A673 (cell line): ENCODE results near the gene MAML2. TPM values are rescaled to one million over a fixed set of nuclear protein-coding genes. Genes with fewer than 3 reads are reported as not detected.

ENCODE experiments used
- BruUV-seq: library from RNA; stranded (reverse); fragments of 400-500 nt; replicated peaks from 2 replicates; lab custom pipeline; 2021; lab: Mats Ljungman, UMichigan
- CTCF ChIA-PET: fragments of 300-600 bp; sonication (Branson Sonifier 250); formaldehyde crosslinking; loops from one replicate; lab custom pipeline; 2022; ENCODE audit warnings: antibody characterized with exemption; lab: Charles Lee
- POLR2A ChIA-PET: fragments of 300-600 bp; sonication (Branson Sonifier 250); formaldehyde crosslinking; loops from one replicate; lab custom pipeline; 2022; ENCODE audit warnings: antibody characterized with exemption; ENCODE audit not compliant: low non-redundant PET; lab: Charles Lee
- DNase-seq: peaks from one replicate; pipeline ENCODE4 v3.0.0-alpha.2; 2015; ENCODE audit warnings: low spot score
- H3K27ac ChIP-seq: fragments of 200-600 bp; sonication (generic); 2 replicates; pipeline ENCODE4 v1.5.1; 2016; ENCODE audit warnings: mixed run types, low read depth, mild to moderate bottlenecking, mixed read lengths, antibody characterized with exemption, low read length; ENCODE audit not compliant: poor library complexity, severe bottlenecking
- H3K27me3 ChIP-seq: fragments of 200-600 bp; sonication (generic); replicated peaks from 2 replicates; pipeline ENCODE4 v1.6.1; 2017; ENCODE audit warnings: mixed run types, low read depth, mild to moderate bottlenecking, mixed read lengths, antibody characterized with exemption, low read length; ENCODE audit not compliant: insufficient read depth, poor library complexity
- H3K36me3 ChIP-seq: fragments of 200-600 bp; sonication (generic); 2 replicates; pipeline ENCODE4 v1.6.1; 2016; ENCODE audit warnings: mixed run types, mild to moderate bottlenecking, mixed read lengths, antibody characterized with exemption, low read length; ENCODE audit not compliant: insufficient read depth, poor library complexity, severe bottlenecking
- H3K4me1 ChIP-seq: fragments of 200-600 bp; sonication (generic); 2 replicates; pipeline ENCODE4 v1.6.1; 2017; ENCODE audit warnings: mixed run types, mild to moderate bottlenecking, mixed read lengths, antibody characterized with exemption, low read length; ENCODE audit not compliant: insufficient read depth, poor library complexity, severe bottlenecking
- H3K4me3 ChIP-seq: fragments of 200-600 bp; sonication (generic); 2 replicates; pipeline ENCODE4 v1.5.1; 2016; ENCODE audit warnings: low read depth, mixed run types, mild to moderate bottlenecking, mixed read lengths, low read length; ENCODE audit not compliant: poor library complexity, severe bottlenecking
- H3K9me3 ChIP-seq: fragments of 200-600 bp; sonication (generic); 2 replicates; pipeline ENCODE4 v1.6.1; 2016; ENCODE audit warnings: mixed run types, low read depth, mild to moderate bottlenecking, mixed read lengths, antibody characterized with exemption, low read length; ENCODE audit not compliant: poor library complexity, severe bottlenecking
- EZH2 ChIP-seq: fragments of 200-600 bp; sonication (generic); IDR thresholded peaks from 2 replicates; pipeline ENCODE4 v1.6.1; 2017; ENCODE audit warnings: borderline replicate concordance, low read depth, mild to moderate bottlenecking, mixed read lengths, antibody characterized with exemption, low read length; ENCODE audit not compliant: poor library complexity, severe bottlenecking
- intact Hi-C: fragments of 100-400 bp; cut with micrococcal nuclease; formaldehyde crosslinking; loops from one replicate; pipeline ENCODE4 v1.10.0; 2022; ENCODE audit not compliant: unreplicated experiment
- total RNA-seq: library from RNA; stranded (reverse); gene quantifications from 2 replicates; pipeline ENCODE4 v1.2.3, GENCODE V29; 2021
- TF ChIP-seq, protein P1 (sequence below): fragments of 300-800, 200-600 bp; sonication (generic); conservative IDR thresholded peaks from 2 replicates; pipeline ENCODE4 v1.5.1; 2017; ENCODE audit warnings: low read depth, mild to moderate bottlenecking, antibody characterized with exemption, low read length, moderate library complexity, mixed read lengths

Gene MAML2
- total RNA-seq, 1 experiment from 2014 or later: 6.4 TPM

DNA sequence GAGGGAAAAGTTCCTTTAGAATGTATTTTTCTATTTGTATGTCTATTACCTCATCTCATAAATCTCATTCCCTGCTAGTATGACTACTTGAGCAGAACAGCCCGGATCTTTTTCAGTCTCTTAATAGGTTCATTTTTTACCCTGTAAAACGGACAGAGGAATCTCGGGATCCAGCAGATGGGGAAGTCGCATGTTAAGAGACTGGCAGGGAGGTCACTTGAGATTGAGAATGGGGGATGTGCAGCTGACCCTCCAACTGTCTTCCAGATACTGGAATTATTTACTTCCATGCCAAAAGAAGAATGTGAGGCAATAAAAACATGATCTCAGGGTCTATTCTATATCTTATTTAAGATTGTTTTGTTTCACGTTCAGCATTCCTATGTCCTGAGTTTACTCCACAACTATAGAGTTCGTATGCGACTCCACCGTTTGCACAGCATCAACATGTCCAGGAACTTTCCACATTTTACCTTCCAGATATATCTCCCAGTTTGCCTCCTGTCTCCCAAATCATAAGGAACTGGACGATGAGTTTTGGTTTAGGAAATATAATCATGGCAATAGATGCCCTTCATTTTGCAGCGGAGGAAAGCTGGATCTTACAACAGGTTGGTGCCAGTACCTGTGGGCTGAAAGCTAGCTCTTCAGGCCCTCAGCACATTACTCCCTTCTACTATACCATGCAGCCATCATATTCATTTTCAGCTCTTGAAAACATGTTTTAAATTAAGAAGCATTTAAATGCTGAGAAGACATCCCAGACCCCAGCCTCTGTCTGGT is 181.5 kb downstream of the MAML2 start:
- H3K9me3 ChIP-seq: no peaks in the 10 kb centered on the region
- TF ChIP-seq, protein P1, sequence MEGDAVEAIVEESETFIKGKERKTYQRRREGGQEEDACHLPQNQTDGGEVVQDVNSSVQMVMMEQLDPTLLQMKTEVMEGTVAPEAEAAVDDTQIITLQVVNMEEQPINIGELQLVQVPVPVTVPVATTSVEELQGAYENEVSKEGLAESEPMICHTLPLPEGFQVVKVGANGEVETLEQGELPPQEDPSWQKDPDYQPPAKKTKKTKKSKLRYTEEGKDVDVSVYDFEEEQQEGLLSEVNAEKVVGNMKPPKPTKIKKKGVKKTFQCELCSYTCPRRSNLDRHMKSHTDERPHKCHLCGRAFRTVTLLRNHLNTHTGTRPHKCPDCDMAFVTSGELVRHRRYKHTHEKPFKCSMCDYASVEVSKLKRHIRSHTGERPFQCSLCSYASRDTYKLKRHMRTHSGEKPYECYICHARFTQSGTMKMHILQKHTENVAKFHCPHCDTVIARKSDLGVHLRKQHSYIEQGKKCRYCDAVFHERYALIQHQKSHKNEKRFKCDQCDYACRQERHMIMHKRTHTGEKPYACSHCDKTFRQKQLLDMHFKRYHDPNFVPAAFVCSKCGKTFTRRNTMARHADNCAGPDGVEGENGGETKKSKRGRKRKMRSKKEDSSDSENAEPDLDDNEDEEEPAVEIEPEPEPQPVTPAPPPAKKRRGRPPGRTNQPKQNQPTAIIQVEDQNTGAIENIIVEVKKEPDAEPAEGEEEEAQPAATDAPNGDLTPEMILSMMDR: no peak
- no peak for TF ChIP-seq EZH2
- BruUV-seq: no TSS peak
- peak overlapping the region; percentile 21 for H3K27ac ChIP-seq
- no peaks in the 10 kb centered on the region for H3K36me3 ChIP-seq
- DNase-seq: peak; percentile 69
- peaks cover 91% of the 10 kb centered on the region for H3K4me1 ChIP-seq
- POLR2A ChIA-PET: no interaction called here
- CTCF ChIA-PET: no interaction called here
- H3K4me3 ChIP-seq: no peak overlapping the region
- no peaks in the 10 kb centered on the region for H3K27me3 ChIP-seq
- intact Hi-C loops: loop anchor here (5.0 to 10.0 kb wide), 3 partner anchors 81 to 367 kb away; partner anchors contain the start of genes CEP57 and JRKL

GRCh38 chr11:96160732-96161306 is 182.2 kb downstream of the MAML2 start:
- TF ChIP-seq EZH2: no peak
- TF ChIP-seq, protein P1: no peak
- Histone ChIP-seq H3K4me3 (no peak overlapping the region), H3K27me3 (no peaks in the 10 kb centered on the region), H3K27ac (peak overlapping the region; percentile 21), H3K36me3 (no peaks in the 10 kb centered on the region), H3K9me3 (no peaks in the 10 kb centered on the region), H3K4me1 (peaks cover 91% of the 10 kb centered on the region)
- ChIA-PET POLR2A (no interaction called here), CTCF (no interaction called here)
- no peak for DNase-seq
- intact Hi-C loops: loop anchor here (5.0 to 10.0 kb wide), 3 partner anchors 81 to 366 kb away; partner anchors contain the start of genes CEP57 and JRKL
- no TSS peak for BruUV-seq

DNA sequence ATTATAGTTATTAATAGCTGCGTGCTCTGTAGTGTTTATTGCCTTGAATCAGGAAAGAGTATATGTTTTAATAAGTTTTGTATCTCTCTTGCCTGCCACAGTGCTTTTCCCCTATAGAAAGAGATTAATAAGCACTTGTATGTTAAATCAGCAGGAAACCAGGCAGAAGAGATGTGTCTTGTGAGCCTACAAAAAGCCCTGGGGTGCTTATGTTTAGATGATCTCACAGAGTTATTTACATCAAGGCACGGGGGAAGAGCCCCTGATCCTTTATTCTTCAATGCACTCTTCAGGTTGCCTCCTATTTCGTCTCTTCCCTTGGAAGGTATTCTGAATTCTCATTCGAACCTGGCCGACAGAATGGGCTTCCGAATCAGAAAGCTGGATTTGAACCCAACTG is 183.0 kb downstream of the MAML2 start:
- no peaks in the 10 kb centered on the region for H3K27me3 ChIP-seq
- CTCF ChIA-PET: no interaction called here
- no TSS peak for BruUV-seq
- TF ChIP-seq, protein P1: no peak
- no peak for TF ChIP-seq EZH2
- intact Hi-C loops: loop anchor here (5.0 to 10.0 kb wide), 3 partner anchors 82 to 365 kb away; partner anchors contain the start of genes CEP57 and JRKL
- no peaks in the 10 kb centered on the region for H3K9me3 ChIP-seq
- POLR2A ChIA-PET: no interaction called here
- no peak overlapping the region for H3K4me3 ChIP-seq
- peaks cover 90% of the 10 kb centered on the region for H3K4me1 ChIP-seq
- H3K27ac ChIP-seq: no peak overlapping the region
- peak; percentile 66 for DNase-seq
- no peaks in the 10 kb centered on the region for H3K36me3 ChIP-seq
